Cardiac muscle cell (in vitro differentiated cells and primary cell): ENCODE results near the gene KCNJ18. TPM values are rescaled to one million over a fixed set of nuclear protein-coding genes. Genes with fewer than 3 reads are reported as not detected.
"Not testable (repeated sequence)": the region's sequence is repeated elsewhere in the genome, so short reads cannot be mapped to it uniquely, and the experiment has no call there.

Experiments used
- DNase-seq, 2 donors: peaks; one replicate each; pipeline versions ENCODE4 v3.0.0 to v3.0.0-alpha.2; 2010 to 2017; ENCODE audit warnings: low read depth in 1 of 2, low spot score in 1 of 2
- H3K27ac ChIP-seq: fragments of 200-600 bp; sonication (generic); 2 replicates; pipeline ENCODE4 v1.5.1; 2016
- H3K27me3 ChIP-seq: fragments of 200-600 bp; sonication (generic); 2 replicates; pipeline ENCODE4 v1.6.0; 2016; ENCODE audit warnings: control low read depth
- H3K36me3 ChIP-seq: fragments of 200-600 bp; sonication (generic); 2 replicates; pipeline ENCODE4 v1.5.1; 2016; ENCODE audit warnings: control low read depth
- H3K4me1 ChIP-seq: fragments of 200-600 bp; sonication (generic); 2 replicates; pipeline ENCODE4 v1.8.1; 2017; ENCODE audit warnings: low read depth, mild to moderate bottlenecking, mixed run types
- H3K4me3 ChIP-seq: fragments of 200-600 bp; sonication (generic); 2 replicates; pipeline ENCODE4 v1.5.1; 2016; ENCODE audit warnings: mild to moderate bottlenecking
- H3K9me3 ChIP-seq: fragments of 200-600 bp; sonication (generic); 2 replicates; pipeline ENCODE4 v1.5.1; 2017; ENCODE audit warnings: low read depth, mild to moderate bottlenecking, control low read depth
- polyA plus RNA-seq: library from polyadenylated mRNA; unstranded; fragments of >200 nt; fragmentation: Nextera tagmentation; extraction: Ambion mirVana; gene quantifications from 2 replicates; pipeline ENCODE4 v1.2.1, GENCODE V29; 2016
- total RNA-seq: library from RNA; depleted of rRNA; stranded (reverse); fragments of >200 nt; gene quantifications from 2 replicates; pipeline ENCODE4 v1.2.3, GENCODE V29; 2016
- TF ChIP-seq, protein P1 (sequence below): IDR thresholded peaks from 2 replicates; pipeline ENCODE4 v1.5.1; 2012; ENCODE audit warnings: low read depth, mild to moderate bottlenecking, low read length

KCNJ18 gene
- total and polyA plus RNA-seq, 2 experiments from 2014 or later: not detected

- Histone ChIP-seq H3K4me1 (no peaks in the 10 kb centered on the region), H3K9me3 (no peaks in the 10 kb centered on the region), H3K4me3 (no peak overlapping the region), H3K27me3 (no peaks in the 10 kb centered on the region), H3K36me3 (no peaks in the 10 kb centered on the region), H3K27ac (no peak overlapping the region)
- no peak for DNase-seq
- TF ChIP-seq, protein P1, sequence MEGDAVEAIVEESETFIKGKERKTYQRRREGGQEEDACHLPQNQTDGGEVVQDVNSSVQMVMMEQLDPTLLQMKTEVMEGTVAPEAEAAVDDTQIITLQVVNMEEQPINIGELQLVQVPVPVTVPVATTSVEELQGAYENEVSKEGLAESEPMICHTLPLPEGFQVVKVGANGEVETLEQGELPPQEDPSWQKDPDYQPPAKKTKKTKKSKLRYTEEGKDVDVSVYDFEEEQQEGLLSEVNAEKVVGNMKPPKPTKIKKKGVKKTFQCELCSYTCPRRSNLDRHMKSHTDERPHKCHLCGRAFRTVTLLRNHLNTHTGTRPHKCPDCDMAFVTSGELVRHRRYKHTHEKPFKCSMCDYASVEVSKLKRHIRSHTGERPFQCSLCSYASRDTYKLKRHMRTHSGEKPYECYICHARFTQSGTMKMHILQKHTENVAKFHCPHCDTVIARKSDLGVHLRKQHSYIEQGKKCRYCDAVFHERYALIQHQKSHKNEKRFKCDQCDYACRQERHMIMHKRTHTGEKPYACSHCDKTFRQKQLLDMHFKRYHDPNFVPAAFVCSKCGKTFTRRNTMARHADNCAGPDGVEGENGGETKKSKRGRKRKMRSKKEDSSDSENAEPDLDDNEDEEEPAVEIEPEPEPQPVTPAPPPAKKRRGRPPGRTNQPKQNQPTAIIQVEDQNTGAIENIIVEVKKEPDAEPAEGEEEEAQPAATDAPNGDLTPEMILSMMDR: no peak
These were observed 50.0 kb downstream of the KCNJ18 start for GRCh38 chr17:21742326-21742725.

DNA sequence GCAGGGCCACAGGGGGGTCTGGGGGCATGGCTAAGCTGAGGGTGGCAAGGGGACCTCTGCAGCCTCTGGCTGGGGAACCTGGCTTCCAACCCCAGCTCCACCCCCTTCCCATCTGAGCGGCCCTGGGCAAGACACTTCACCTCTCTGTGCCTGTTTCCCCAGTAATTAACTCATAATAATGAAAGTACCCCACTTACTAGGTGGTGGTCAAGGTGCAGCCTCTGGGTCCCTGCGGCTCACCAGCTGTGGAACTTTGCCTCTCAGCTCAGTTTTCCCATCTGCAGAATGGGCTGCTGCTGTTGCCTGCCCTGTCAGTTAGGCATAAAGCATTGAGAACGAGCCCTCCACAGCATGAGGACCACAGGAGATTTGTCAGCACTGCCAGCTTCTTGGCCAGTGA, 51.8 kb downstream of the KCNJ18 start:
- H3K9me3 ChIP-seq, H3K36me3 ChIP-seq, DNase-seq, H3K4me1 ChIP-seq, H3K27ac ChIP-seq, H3K4me3 ChIP-seq, H3K27me3 ChIP-seq: not testable (repeated sequence)

DNA sequence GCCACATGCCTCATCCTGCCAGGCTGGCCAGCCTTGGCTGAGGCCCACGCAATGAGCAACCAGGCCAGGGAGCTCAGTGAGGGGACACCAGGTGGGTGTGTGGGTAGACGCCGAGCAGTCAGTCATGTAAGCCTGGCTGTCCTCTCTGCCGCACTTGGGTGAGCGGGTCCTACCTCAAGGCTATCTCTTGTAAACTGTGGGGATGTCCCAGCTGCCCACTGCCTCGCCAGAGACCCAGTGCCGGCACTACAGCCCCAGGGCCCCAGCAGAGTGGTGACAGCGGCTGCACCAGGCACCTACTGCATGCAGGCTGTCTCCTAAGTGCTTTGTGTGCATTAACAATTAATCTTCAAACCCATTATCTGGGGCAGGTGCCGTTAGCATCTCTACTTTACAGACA, 52.3 kb downstream of the KCNJ18 start:
- not testable (repeated sequence) for H3K9me3 ChIP-seq, H3K27me3 ChIP-seq, H3K36me3 ChIP-seq, H3K27ac ChIP-seq, DNase-seq, H3K4me3 ChIP-seq, H3K4me1 ChIP-seq

DNA sequence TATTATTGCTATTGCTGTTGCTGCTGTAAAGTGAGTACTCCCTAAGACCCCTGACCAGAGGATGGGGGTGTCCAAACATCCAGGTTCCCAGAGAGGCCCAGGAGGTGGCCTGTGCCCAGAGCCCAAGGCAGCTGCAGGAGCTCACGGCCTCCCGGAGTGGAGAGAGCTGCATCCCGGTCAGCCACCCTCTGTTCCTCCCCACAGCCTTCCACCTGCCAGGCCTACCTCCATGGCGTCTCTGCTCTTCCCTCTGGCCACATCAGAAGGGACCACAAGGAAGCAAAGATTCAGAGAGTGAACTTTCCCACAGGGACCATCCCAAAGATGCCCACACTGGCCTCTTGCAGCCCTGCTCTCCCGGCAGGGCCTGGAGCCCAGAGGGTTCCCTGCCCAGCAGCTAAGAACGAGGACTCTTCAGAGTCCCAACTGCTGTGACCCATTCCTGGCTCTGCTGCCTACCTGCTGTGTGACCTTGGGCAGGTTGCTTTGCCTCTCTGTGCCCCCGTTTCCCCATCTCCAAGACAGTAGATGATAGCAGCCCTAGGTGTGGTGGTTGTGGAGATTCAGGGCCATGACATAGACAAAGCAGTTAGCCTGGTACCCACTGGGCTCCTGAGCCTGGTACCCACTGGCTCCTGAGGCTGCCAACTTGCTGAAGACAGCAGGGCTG, 53.2 kb downstream of the KCNJ18 start:
- H3K36me3 ChIP-seq, H3K27ac ChIP-seq, H3K9me3 ChIP-seq, H3K27me3 ChIP-seq, DNase-seq, H3K4me1 ChIP-seq, H3K4me3 ChIP-seq: not testable (repeated sequence)

- H3K9me3 ChIP-seq, DNase-seq, H3K27me3 ChIP-seq, H3K4me1 ChIP-seq, H3K4me3 ChIP-seq, H3K27ac ChIP-seq, H3K36me3 ChIP-seq: not testable (repeated sequence)
These were observed 54.1 kb downstream of the KCNJ18 start for GRCh38 chr17:21746415-21746814.

GRCh38 chr17:21747195-21747915, 55.0 kb downstream of the KCNJ18 start:
- not testable (repeated sequence) for H3K27ac ChIP-seq, H3K4me3 ChIP-seq, DNase-seq, H3K4me1 ChIP-seq, H3K9me3 ChIP-seq, H3K36me3 ChIP-seq, H3K27me3 ChIP-seq

- not testable (repeated sequence) for DNase-seq, H3K27ac ChIP-seq, H3K9me3 ChIP-seq, H3K4me1 ChIP-seq, H3K36me3 ChIP-seq, H3K27me3 ChIP-seq, H3K4me3 ChIP-seq
These were observed 56.4 kb downstream of the KCNJ18 start for GRCh38 chr17:21748686-21749085.

GRCh38 chr17:21749696-21750531, 57.6 kb downstream of the KCNJ18 start:
- DNase-seq, H3K27ac ChIP-seq, H3K9me3 ChIP-seq, H3K27me3 ChIP-seq, H3K4me1 ChIP-seq, H3K36me3 ChIP-seq, H3K4me3 ChIP-seq: not testable (repeated sequence)

- not testable (repeated sequence) for H3K36me3 ChIP-seq, H3K9me3 ChIP-seq, H3K4me3 ChIP-seq, H3K27me3 ChIP-seq, H3K4me1 ChIP-seq, DNase-seq, H3K27ac ChIP-seq
These were observed 58.8 kb downstream of the KCNJ18 start for GRCh38 chr17:21751111-21751510.
